ENCODE results near the gene PDE4D.

GRCh38 chr5:58986281-58986680 lies 907.2 kb downstream of the PDE4D start:
- TF ChIP-seq CTCF (IDR thresholded peaks at IDR 0.05) (no peak), POLR2A (IDR thresholded peaks at IDR 0.05) (no peak), EP300 (IDR thresholded peaks at IDR 0.05) (no peak)

Data from tibial nerve (tissue), 4 donors.